ENCODE results near the gene EN2. TPM values are rescaled to one million over a fixed set of nuclear protein-coding genes. Genes with fewer than 3 reads are reported as not detected.

EN2 gene
- total and polyA plus RNA-seq, 2 of the 13 experiments (the other 11 are each of a cell fraction or from before 2014, with no cell fraction given): not detected

- FAIRE-seq (no peak), DNase-seq (ENCODE audit: low spot score) (no peak), ATAC-seq (no peak)
- H3K27me3 ChIP-seq (ENCODE audit: control insufficient read depth in 1 of 2, insufficient read depth in 2 of 2, low read length in 2 of 2): peaks cover 15 to 96% of the 10 kb centered on the region in 2 experiments
- no peak overlapping the region for H3K4me3 ChIP-seq (replicated peaks in 1 of 3; ENCODE audit: insufficient read depth in 1 of 3, low read depth in 2 of 3, low read length in 3 of 3)
- intact Hi-C loops (cut with micrococcal nuclease; ENCODE audit: unreplicated experiment): no loop called here
- H3K4me1 ChIP-seq (ENCODE audit: insufficient read depth, low read length): no peaks in the 10 kb centered on the region
- no peak overlapping the region for H3K9ac ChIP-seq (ENCODE audit: insufficient read depth, low read depth, low read length)
- peaks cover 4% of the 10 kb centered on the region; the same call in 1 of the 2 replicates for H4K20me1 ChIP-seq (ENCODE audit: insufficient read depth, low read length)
- TF ChIP-seq RARA (CRISPR knock-in tag; IDR thresholded peaks at IDR 0.05): no peak
- H2AFZ ChIP-seq (ENCODE audit: low read length): no peak overlapping the region
- no peaks in the 10 kb centered on the region for H3K79me2 ChIP-seq (ENCODE audit: insufficient read depth, low read length)
- ChIA-PET CTCF (ENCODE audit: low intra/inter-chr PET ratio, low total read pairs) (no interaction called here), POLR2A (no interaction called here)
- no peaks in the 10 kb centered on the region for H3K9me3 ChIP-seq (ENCODE audit: low read length)
- 16% methylated on average over 12 of the region's 12 CpGs for WGBS (ENCODE audit: low lambda C conversion rate)
- in situ Hi-C loops (cut with HindIII; ENCODE audit: extremely low pct_ligation_motif_present, low pct_unique_long_range_greater_than_20kb): no loop called here
- no peak overlapping the region for H3K27ac ChIP-seq (ENCODE audit: extremely low read length, insufficient read depth, low read length)
- BruUV-seq (replicated peaks): no TSS peak
- H3K4me2 ChIP-seq (ENCODE audit: low read depth, low read length): no peak overlapping the region
- H3K36me3 ChIP-seq (replicated peaks in 1 of 2; ENCODE audit: control insufficient read depth in 1 of 2, insufficient read depth in 2 of 2, low read length in 2 of 2): no peaks in the 10 kb centered on the region
Measured at GRCh38 chr7:155469311-155470185, 11.6 kb downstream of the EN2 start.

GRCh38 chr7:155470186-155470487 is 12.2 kb downstream of the EN2 start:
- H3K36me3 ChIP-seq (replicated peaks in 1 of 2; ENCODE audit: control insufficient read depth in 1 of 2, insufficient read depth in 2 of 2, low read length in 2 of 2): no peaks in the 10 kb centered on the region
- TF ChIP-seq POGK (CRISPR knock-in tag; conservative IDR thresholded peaks at IDR 0.05) (no peak), SOX6 (IDR thresholded peaks at IDR 0.05) (no peak), SOX6 (CRISPR knock-in tag; IDR thresholded peaks at IDR 0.05) (no peak)
- no peak overlapping the region for H3K9ac ChIP-seq (ENCODE audit: insufficient read depth, low read depth, low read length)
- no peak overlapping the region for H3K4me2 ChIP-seq (ENCODE audit: low read depth, low read length)
- H3K27ac ChIP-seq (ENCODE audit: extremely low read length, insufficient read depth, low read length): no peak overlapping the region
- H3K9me3 ChIP-seq (ENCODE audit: low read length): no peaks in the 10 kb centered on the region
- in situ Hi-C loops (cut with HindIII; ENCODE audit: extremely low pct_ligation_motif_present, low pct_unique_long_range_greater_than_20kb) (no loop called here), intact Hi-C loops (cut with micrococcal nuclease; ENCODE audit: unreplicated experiment) (no loop called here)
- 24% methylated on average over 8 of the region's 8 CpGs for WGBS (ENCODE audit: low lambda C conversion rate)
- DNase-seq (ENCODE audit: low spot score) (no peak), FAIRE-seq (no peak), ATAC-seq (no peak)
- H3K4me3 ChIP-seq (replicated peaks in 1 of 3; ENCODE audit: insufficient read depth in 1 of 3, low read depth in 2 of 3, low read length in 3 of 3): no peak overlapping the region
- no peaks in the 10 kb centered on the region for H3K4me1 ChIP-seq (ENCODE audit: insufficient read depth, low read length)
- POLR2A ChIA-PET: no interaction called here
- H3K27me3 ChIP-seq (ENCODE audit: control insufficient read depth in 1 of 2, insufficient read depth in 2 of 2, low read length in 2 of 2): peaks cover 16 to 97% of the 10 kb centered on the region in 2 experiments; a peak in 4 of 5 replicates
- no peak overlapping the region for H2AFZ ChIP-seq (ENCODE audit: low read length)
- CTCF ChIA-PET (ENCODE audit: low intra/inter-chr PET ratio, low total read pairs): no interaction called here
- BruUV-seq (replicated peaks): no TSS peak
- H4K20me1 ChIP-seq (ENCODE audit: insufficient read depth, low read length): peaks cover 4% of the 10 kb centered on the region; the same call in 1 of the 2 replicates
- no peaks in the 10 kb centered on the region for H3K79me2 ChIP-seq (ENCODE audit: insufficient read depth, low read length)

Data from HepG2 (cell line).